Endothelial cell of umbilical vein (primary cell): Measurements from ENCODE around the gene ANKS6. TPM values are rescaled to one million over a fixed set of nuclear protein-coding genes. Genes with fewer than 3 reads are reported as not detected.

Source experiments
- BruUV-seq: library from RNA; stranded (reverse); fragments of 400-500 nt; replicated peaks from 2 replicates; lab custom pipeline; 2021; lab: Mats Ljungman, UMichigan
- CTCF ChIA-PET: fragments of 300-600, 350-600 bp; sonication (Branson Sonifier 250); formaldehyde crosslinking; loops from one replicate; lab custom pipeline; 2021; ENCODE audit warnings: antibody characterized with exemption, inconsistent platforms; lab: Charles Lee
- POLR2A ChIA-PET: fragments of 300-600, 350-600 bp; sonication (Branson Sonifier 250); formaldehyde crosslinking; loops from one replicate; lab custom pipeline; 2021; ENCODE audit warnings: antibody characterized with exemption, inconsistent platforms; lab: Charles Lee
- DNase-seq: peaks from one replicate; pipeline ENCODE4 v3.0.0-alpha.2; 2011; ENCODE audit warnings: low read depth, low spot score
- FAIRE-seq: peaks from 2 replicates; lab custom pipeline; 2011; peaks lifted over from hg19 to GRCh38; lab: Jason Lieb, UNC
- H2AFZ ChIP-seq: 2 replicates; pipeline ENCODE4 v1.6.0; 2012; ENCODE audit warnings: low read depth, low read length, control low read depth, inconsistent platforms
- H3K27ac ChIP-seq: 2 replicates; pipeline ENCODE4 v1.5.1; 2011; ENCODE audit warnings: low read depth, mild to moderate bottlenecking, control low read depth, low read length, moderate library complexity; ENCODE audit not compliant: insufficient read depth
- H3K27me3 ChIP-seq, 2 experiments: 2 replicates each; pipeline versions ENCODE4 v1.6.0 to v1.6.1; 2011; ENCODE audit warnings: low read length in 2 of 2, mixed read lengths in 1 of 2; ENCODE audit not compliant: control insufficient read depth in 2 of 2, insufficient read depth in 2 of 2
- H3K36me3 ChIP-seq, 2 experiments: 2 replicates in 1 of 2; 3 replicates in 1 of 2; pipeline ENCODE4 v1.5.1; 2011; ENCODE audit warnings: low read length in 2 of 2, mild to moderate bottlenecking in 1 of 2, moderate library complexity in 1 of 2; ENCODE audit not compliant: control insufficient read depth in 2 of 2, insufficient read depth in 2 of 2; ENCODE audit errors: extremely low read depth in 1 of 2
- H3K4me1 ChIP-seq: 3 replicates; pipeline ENCODE4 v1.5.1; 2011; ENCODE audit warnings: mild to moderate bottlenecking, low read length; ENCODE audit not compliant: control insufficient read depth, insufficient read depth; ENCODE audit errors: extremely low read depth
- H3K4me2 ChIP-seq: 2 replicates; pipeline ENCODE4 v1.6.1; 2011; ENCODE audit warnings: low read length, control low read depth, mixed read lengths; ENCODE audit not compliant: insufficient read depth
- H3K4me3 ChIP-seq, 3 experiments: fragments of 200-600 bp in 1 of 3; sonication (generic), shearing (Covaris generic) in 1 of 3; replicated peaks in 1 of 3; 2 replicates each; pipeline ENCODE4 v1.5.1; 2011 to 2016; ENCODE audit warnings: control low read depth in 3 of 3, low read length in 3 of 3, mild to moderate bottlenecking in 2 of 3, inconsistent platforms in 1 of 3, low read depth in 1 of 3, moderate library complexity in 1 of 3; ENCODE audit not compliant: insufficient read depth in 1 of 3
- H3K79me2 ChIP-seq: 2 replicates; pipeline ENCODE4 v1.6.0; 2012; ENCODE audit warnings: low read length, inconsistent platforms; ENCODE audit not compliant: control insufficient read depth, insufficient read depth
- H3K9ac ChIP-seq: replicated peaks from 2 replicates; pipeline ENCODE3; 2011; ENCODE audit warnings: low read length, control low read depth; ENCODE audit not compliant: insufficient read depth; ENCODE audit errors: extremely low read depth
- H3K9me1 ChIP-seq: replicated peaks from 3 replicates; pipeline ENCODE4 v1.6.0; 2011; ENCODE audit warnings: mild to moderate bottlenecking, low read length; ENCODE audit not compliant: control insufficient read depth, insufficient read depth; ENCODE audit errors: extremely low read depth
- H3K9me3 ChIP-seq: replicated peaks from 2 replicates; pipeline ENCODE4 v1.5.1; 2012; ENCODE audit warnings: low read length, inconsistent platforms; ENCODE audit not compliant: control insufficient read depth, insufficient read depth
- H4K20me1 ChIP-seq: replicated peaks from 2 replicates; pipeline ENCODE3; 2011; ENCODE audit warnings: mild to moderate bottlenecking, low read length; ENCODE audit not compliant: control insufficient read depth, insufficient read depth; ENCODE audit errors: extremely low read depth
- EZH2 ChIP-seq: IDR thresholded peaks from 2 replicates; pipeline ENCODE4 v1.6.1; 2012; ENCODE audit warnings: borderline replicate concordance, low read depth, mild to moderate bottlenecking, moderate library complexity, low read length, inconsistent platforms; ENCODE audit not compliant: severe bottlenecking
- FOS ChIP-seq: IDR thresholded peaks from 2 replicates; pipeline ENCODE4 v1.6.1; 2011; ENCODE audit warnings: mild to moderate bottlenecking, low read length, moderate library complexity, borderline replicate concordance; ENCODE audit not compliant: insufficient read depth
- GATA2 ChIP-seq: IDR thresholded peaks from 2 replicates; pipeline ENCODE4 v1.7.0; 2011; ENCODE audit warnings: low read depth, mild to moderate bottlenecking, moderate library complexity, mixed read lengths, low read length; ENCODE audit not compliant: insufficient read length, insufficient read depth
- JUN ChIP-seq: IDR thresholded peaks from 2 replicates; pipeline ENCODE4 v1.6.1; 2011; ENCODE audit warnings: borderline replicate concordance, low read depth; ENCODE audit not compliant: insufficient read length, insufficient read depth
- MYC ChIP-seq: IDR thresholded peaks from one replicate; pipeline ENCODE4 v1.6.1; 2011; ENCODE audit warnings: mild to moderate bottlenecking, low read depth, low read length
- POLR2A ChIP-seq: IDR thresholded peaks from 2 replicates; pipeline ENCODE4 v1.6.1; 2012; ENCODE audit warnings: low read depth, mild to moderate bottlenecking, control low read depth, low read length
- POLR2AphosphoS5 ChIP-seq: IDR thresholded peaks from 2 replicates; pipeline ENCODE4 v1.6.1; 2012; ENCODE audit warnings: low read depth, mild to moderate bottlenecking, control low read depth, low read length, moderate library complexity; ENCODE audit not compliant: insufficient read depth
- dilution Hi-C: fragments of 300-500 bp; cut with MboI; formaldehyde crosslinking; loops from one replicate; pipeline ENCODE4 v1.15.0; 2019; ENCODE audit warnings: low sequenced_read_pairs; ENCODE audit not compliant: extremely low pct_ligation_motif_present
- intact Hi-C: fragments of 100-400 bp; cut with micrococcal nuclease; formaldehyde crosslinking; loops from one replicate; pipeline ENCODE4 v1.10.0; 2022
- polyA plus RNA-seq, 4 experiments: library from polyadenylated mRNA; depleted of rRNA in 3 of 4; stranded (reverse) in 3 of 4; unstranded in 1 of 4; fragments of >200 nt; gene quantifications; 2 replicates each; pipeline versions ENCODE4 v1.2.1 to v1.2.3, GENCODE V29; 2011 to 2012; ENCODE audit warnings: missing spikeins in 1 of 4
- total RNA-seq: library from RNA; stranded (reverse); gene quantifications from 2 replicates; pipeline ENCODE4 v1.2.3, GENCODE V29; 2021
- TF ChIP-seq, protein P1 (sequence below): IDR thresholded peaks from 2 replicates; pipeline ENCODE4 v1.6.1; 2011; ENCODE audit not compliant: insufficient read depth, insufficient read length
- TF ChIP-seq, protein P2 (sequence below), 2 donors: IDR thresholded peaks; 1 replicate in 1 of 2; 2 replicates in 1 of 2; pipeline ENCODE4 v1.5.1; 2011; ENCODE audit warnings: low read length in 2 of 2, mild to moderate bottlenecking in 2 of 2, moderate library complexity in 2 of 2, control low read depth in 1 of 2, inconsistent platforms in 1 of 2, low read depth in 1 of 2; ENCODE audit not compliant: insufficient read depth in 1 of 2; ENCODE audit errors: extremely low read depth in 1 of 2

The ANKS6 gene
- total and polyA plus RNA-seq, 2 donors (not counting 3 experiments of a cell fraction or from before 2014, with no cell fraction given): 15.5 to 18.6 TPM

DNA sequence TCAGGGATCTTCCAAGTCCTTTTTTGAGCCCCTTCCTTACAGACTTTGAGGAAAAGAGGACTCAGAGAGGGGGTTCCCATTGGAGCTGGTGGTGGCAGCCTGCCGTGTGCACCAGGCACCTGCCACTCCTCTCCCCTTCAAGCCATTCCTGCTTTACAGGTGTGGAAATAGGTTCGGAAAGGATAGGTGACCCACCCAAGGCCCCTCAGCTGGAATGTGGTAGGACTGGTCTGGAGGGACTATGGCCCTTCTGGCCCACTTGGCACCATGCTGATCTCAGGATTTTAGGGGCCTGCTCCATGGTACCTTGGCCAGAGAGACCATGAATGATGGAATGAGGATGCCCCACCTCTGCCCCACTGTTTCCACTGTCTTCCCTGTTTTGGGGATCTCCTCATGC, 12.5 kb upstream of the ANKS6 start:
- H3K4me2 ChIP-seq: no peak overlapping the region
- intact Hi-C loops (no loop called here), dilution Hi-C loops (no loop called here)
- no peaks in the 10 kb centered on the region for H3K79me2 ChIP-seq
- BruUV-seq: no TSS peak
- H4K20me1 ChIP-seq: no peaks in the 10 kb centered on the region
- no peaks in the 10 kb centered on the region for H3K9me3 ChIP-seq
- H3K4me1 ChIP-seq: peaks cover 6% of the 10 kb centered on the region
- H3K27me3 ChIP-seq: peaks cover 17 to 21% of the 10 kb centered on the region in 2 experiments
- no peak overlapping the region for H3K27ac ChIP-seq
- ChIA-PET POLR2A (no interaction called here), CTCF (interaction anchor here (1.1 kb wide), 1 partner anchor 919 kb away, joined by 3 read pairs; no protein-coding TSS in a partner anchor)
- no peaks in the 10 kb centered on the region for H3K36me3 ChIP-seq
- DNase-seq (no peak), FAIRE-seq (no peak)
- TF ChIP-seq, protein P1, sequence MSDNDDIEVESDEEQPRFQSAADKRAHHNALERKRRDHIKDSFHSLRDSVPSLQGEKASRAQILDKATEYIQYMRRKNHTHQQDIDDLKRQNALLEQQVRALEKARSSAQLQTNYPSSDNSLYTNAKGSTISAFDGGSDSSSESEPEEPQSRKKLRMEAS: no peak
- TF ChIP-seq MYC: no peak
- TF ChIP-seq POLR2AphosphoS5: no peak
- TF ChIP-seq, protein P2, sequence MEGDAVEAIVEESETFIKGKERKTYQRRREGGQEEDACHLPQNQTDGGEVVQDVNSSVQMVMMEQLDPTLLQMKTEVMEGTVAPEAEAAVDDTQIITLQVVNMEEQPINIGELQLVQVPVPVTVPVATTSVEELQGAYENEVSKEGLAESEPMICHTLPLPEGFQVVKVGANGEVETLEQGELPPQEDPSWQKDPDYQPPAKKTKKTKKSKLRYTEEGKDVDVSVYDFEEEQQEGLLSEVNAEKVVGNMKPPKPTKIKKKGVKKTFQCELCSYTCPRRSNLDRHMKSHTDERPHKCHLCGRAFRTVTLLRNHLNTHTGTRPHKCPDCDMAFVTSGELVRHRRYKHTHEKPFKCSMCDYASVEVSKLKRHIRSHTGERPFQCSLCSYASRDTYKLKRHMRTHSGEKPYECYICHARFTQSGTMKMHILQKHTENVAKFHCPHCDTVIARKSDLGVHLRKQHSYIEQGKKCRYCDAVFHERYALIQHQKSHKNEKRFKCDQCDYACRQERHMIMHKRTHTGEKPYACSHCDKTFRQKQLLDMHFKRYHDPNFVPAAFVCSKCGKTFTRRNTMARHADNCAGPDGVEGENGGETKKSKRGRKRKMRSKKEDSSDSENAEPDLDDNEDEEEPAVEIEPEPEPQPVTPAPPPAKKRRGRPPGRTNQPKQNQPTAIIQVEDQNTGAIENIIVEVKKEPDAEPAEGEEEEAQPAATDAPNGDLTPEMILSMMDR (IDR thresholded peaks at IDR 0.05; ENCODE audit: extremely low read depth in 1 of 2, insufficient read depth in 1 of 2, low read depth in 1 of 2, low read length in 2 of 2): no peak
- no peak for TF ChIP-seq JUN
- no peak for TF ChIP-seq EZH2
- no peak for TF ChIP-seq GATA2
- no peak for TF ChIP-seq FOS
- TF ChIP-seq POLR2A: no peak
- H2AFZ ChIP-seq: no peak overlapping the region
- no peak overlapping the region for H3K9ac ChIP-seq
- no peak overlapping the region for H3K4me3 ChIP-seq
- H3K9me1 ChIP-seq: no peaks in the 10 kb centered on the region
